CD4-positive, alpha-beta T cell treated with Interleukin-10 for 1 hour (primary cell): ENCODE results near the gene HSPB3.
"Not testable (repeated sequence)": the region's sequence is repeated elsewhere in the genome, so short reads cannot be mapped to it uniquely, and the experiment has no call there.

ENCODE experiments used
- DNase-seq: peaks from one replicate; pipeline ENCODE4 v3.0.0-alpha.2; 2020

The HSPB3 gene

GRCh38 chr5:54455413-54456157 is at the start of gene HSPB3:
TSS of gene HSPB3 (plus strand) at chr5:54455699. CDS start at chr5:54455790, 91 bp downstream.
- DNase-seq: no peak

GRCh38 chr5:54411176-54411575 is 44.3 kb upstream of the HSPB3 start:
- DNase-seq: no peak

GRCh38 chr5:54412913-54413312 is 42.6 kb upstream of the HSPB3 start:
- DNase-seq: no peak

- DNase-seq: no peak
Observed at GRCh38 chr5:54415147-54415546, 40.4 kb upstream of the HSPB3 start.

GRCh38 chr5:54415896-54416601 is 39.5 kb upstream of the HSPB3 start:
- no peak for DNase-seq

- peak; percentile 54 for DNase-seq
Observed at GRCh38 chr5:54419573-54420423, 35.7 kb upstream of the HSPB3 start.

GRCh38 chr5:54420511-54420910 is 35.0 kb upstream of the HSPB3 start:
- DNase-seq: not testable (repeated sequence)

GRCh38 chr5:54421976-54422375 is 33.5 kb upstream of the HSPB3 start:
- DNase-seq: no peak

- no peak for DNase-seq
Observed at GRCh38 chr5:54425258-54425657, 30.2 kb upstream of the HSPB3 start.

GRCh38 chr5:54426209-54426608 is 29.3 kb upstream of the HSPB3 start:
- no peak for DNase-seq

GRCh38 chr5:54434650-54435049 is 20.8 kb upstream of the HSPB3 start:
- not testable (repeated sequence) for DNase-seq

- no peak for DNase-seq
Observed at GRCh38 chr5:54438620-54439389, 16.7 kb upstream of the HSPB3 start.

GRCh38 chr5:54440456-54440893 is 15.0 kb upstream of the HSPB3 start:
- peak; percentile 1 for DNase-seq

- DNase-seq: no peak
Observed at GRCh38 chr5:54442271-54442670, 13.2 kb upstream of the HSPB3 start.

GRCh38 chr5:54443270-54443669 is 12.2 kb upstream of the HSPB3 start:
- peak; percentile 19 for DNase-seq

GRCh38 chr5:54445691-54446378 is 9.7 kb upstream of the HSPB3 start:
- DNase-seq: no peak

- no peak for DNase-seq
Observed at GRCh38 chr5:54446379-54446732, 9.1 kb upstream of the HSPB3 start.

- DNase-seq: no peak
Observed at GRCh38 chr5:54449923-54450322, 5.6 kb upstream of the HSPB3 start.

- no peak for DNase-seq
Observed at GRCh38 chr5:54450542-54450941, 5.0 kb upstream of the HSPB3 start.

GRCh38 chr5:54453046-54453445 is 2.5 kb upstream of the HSPB3 start:
- DNase-seq: no peak

GRCh38 chr5:54454602-54455001 is 897 bp upstream of the HSPB3 start:
- no peak for DNase-seq
